GM10266 (cell line): Measurements from ENCODE around the gene USP53.

ENCODE experiments used
- DNase-seq: peaks from one replicate; pipeline ENCODE4 v3.0.0; 2012; ENCODE audit errors: extremely low spot score
- CTCF ChIP-seq: IDR thresholded peaks from 2 replicates; pipeline ENCODE4 v1.5.1; 2012; ENCODE audit warnings: mild to moderate bottlenecking, low read depth; ENCODE audit not compliant: control insufficient read depth, insufficient read depth; ENCODE audit errors: missing control alignments

The USP53 gene

DNA sequence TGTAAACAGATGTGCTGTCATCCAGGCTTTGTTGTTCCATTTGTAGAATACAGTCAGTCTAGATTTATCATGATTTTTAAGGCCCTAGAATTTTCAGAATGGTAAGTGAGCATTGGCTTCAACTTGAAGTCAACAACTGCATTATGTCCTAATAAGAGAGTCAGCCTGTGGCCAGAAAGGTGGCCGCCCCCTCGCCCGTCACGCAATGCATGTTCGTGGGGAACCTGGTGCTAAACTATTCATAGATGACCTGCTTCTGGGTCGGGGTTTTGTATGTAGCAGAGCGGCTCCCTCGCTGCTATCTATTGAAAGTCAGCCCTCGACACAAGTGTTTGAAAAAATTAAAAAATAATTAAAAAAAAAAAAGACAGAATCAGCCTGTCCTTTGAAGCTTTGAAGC, 24.7 kb downstream of the USP53 start:
- no peak for TF ChIP-seq CTCF
- no peak for DNase-seq

DNA sequence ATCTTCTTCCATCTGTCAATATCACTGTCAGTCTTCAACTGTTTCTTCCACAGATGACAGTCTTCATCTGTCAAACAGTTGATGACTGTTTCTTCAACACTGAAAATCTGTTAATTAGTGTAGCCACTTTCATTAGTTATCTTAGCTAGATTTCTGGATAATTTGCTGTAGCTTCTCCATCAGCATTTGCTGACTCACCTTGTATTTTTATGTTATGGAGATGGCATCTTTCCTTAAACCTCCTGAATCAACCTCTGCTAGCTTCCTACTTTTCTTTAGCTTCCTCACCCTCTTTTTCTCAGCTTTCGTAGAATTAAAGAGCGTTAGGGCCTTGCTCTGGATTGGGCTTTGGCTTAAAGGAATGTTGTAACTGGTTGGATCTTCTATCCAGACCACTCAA, 25.1 kb downstream of the USP53 start:
- no peak for TF ChIP-seq CTCF

GRCh38 chr4:119238068-119238722, 25.7 kb downstream of the USP53 start:
- no peak for TF ChIP-seq CTCF
- peak; percentile 37 for DNase-seq

More for the DNA sequence above, 25.1 kb downstream of the USP53 start:
- no peak for DNase-seq

GRCh38 chr4:119240128-119240527, 27.6 kb downstream of the USP53 start:
- no peak for TF ChIP-seq CTCF
- DNase-seq, result no peak

DNA sequence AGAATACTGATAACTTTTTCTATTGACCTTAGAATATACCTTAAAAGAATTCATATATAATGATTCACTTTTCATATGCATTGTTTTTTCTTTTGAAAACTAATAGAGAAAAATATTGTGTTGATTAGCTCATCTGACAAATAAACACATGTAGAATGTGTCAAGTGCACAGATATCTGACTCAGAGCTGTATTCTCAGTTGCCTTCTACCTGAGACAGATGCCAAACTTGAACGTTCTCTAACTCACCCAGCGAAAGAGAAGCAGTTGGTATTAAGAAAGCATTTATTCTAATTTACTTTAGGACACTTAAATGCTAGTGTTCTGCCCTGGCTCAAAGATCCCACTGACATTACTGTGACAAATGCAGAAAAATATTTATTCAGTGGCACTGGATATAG, 28.1 kb downstream of the USP53 start:
- no peak for TF ChIP-seq CTCF

DNA sequence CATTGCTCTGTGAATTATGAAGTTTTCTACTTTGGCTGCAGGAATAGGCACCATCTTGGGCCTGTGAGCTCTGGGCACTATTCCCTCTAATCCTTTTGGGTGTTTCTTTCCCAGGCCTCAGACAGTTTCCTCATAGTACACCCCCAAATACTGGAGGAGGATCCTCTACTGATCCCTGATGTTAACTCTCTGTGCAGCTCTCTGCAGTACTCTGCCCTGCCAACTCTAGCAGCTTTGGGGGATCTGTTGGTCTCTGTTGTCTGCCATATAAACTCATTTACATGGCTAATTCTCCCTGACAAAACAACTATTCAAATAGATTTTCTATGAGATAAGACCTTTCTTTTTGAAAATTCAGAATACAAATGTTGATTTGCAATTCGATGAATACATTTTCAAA, 29.9 kb downstream of the USP53 start:
- TF ChIP-seq CTCF, result no peak
- DNase-seq, result no peak

More for the DNA sequence above, 28.1 kb downstream of the USP53 start:
- no peak for DNase-seq

GRCh38 chr4:119243868-119244267, 31.4 kb downstream of the USP53 start:
- no peak for DNase-seq
- TF ChIP-seq CTCF, result no peak
